ENCODE results near the gene SLC9C1. TPM values are rescaled to one million over a fixed set of nuclear protein-coding genes. Genes with fewer than 3 reads are reported as not detected.

Gene SLC9C1
- total RNA-seq, 1 experiment from 2014 or later = 0.50 TPM

DNA sequence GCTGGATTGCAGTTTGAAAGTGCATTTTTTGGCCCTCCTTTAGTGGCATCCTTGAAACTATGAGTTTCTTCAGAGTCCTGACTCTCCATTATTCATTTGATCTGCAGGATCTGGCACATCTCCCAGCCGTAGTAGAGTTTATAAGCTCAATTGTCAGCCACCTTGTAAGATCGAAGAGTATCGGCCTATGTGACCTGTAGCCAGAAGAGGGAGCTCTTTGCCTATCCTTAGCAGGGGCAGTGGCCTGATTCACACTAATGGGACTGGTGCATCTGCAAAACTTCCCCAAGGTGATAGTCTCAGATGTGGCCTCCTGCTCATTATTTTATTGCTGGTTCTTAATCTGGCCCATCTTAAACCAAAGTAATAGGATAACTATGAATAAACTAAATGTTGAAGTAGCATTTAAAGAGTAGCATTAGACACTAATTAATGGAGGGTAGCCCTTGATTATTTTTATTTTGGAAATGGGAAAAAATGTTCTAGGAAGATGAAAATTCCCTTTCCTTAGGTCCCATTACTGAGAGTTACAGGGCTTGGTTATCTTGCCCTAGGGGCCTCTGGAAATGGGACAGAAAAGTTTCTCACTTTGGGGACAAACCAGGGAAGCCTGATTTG is 182.1 kb downstream of the SLC9C1 start:
- H4K20me1 ChIP-seq (ENCODE audit: control insufficient read depth, insufficient read depth, insufficient read length) = no peaks in the 10 kb centered on the region
- no peak overlapping the region for H2BK20ac ChIP-seq (ENCODE audit: low read depth, low read length, poor library complexity, severe bottlenecking)
- no peak overlapping the region for H3K4me3 Mint-ChIP-seq
- TF ChIP-seq, protein P1, sequence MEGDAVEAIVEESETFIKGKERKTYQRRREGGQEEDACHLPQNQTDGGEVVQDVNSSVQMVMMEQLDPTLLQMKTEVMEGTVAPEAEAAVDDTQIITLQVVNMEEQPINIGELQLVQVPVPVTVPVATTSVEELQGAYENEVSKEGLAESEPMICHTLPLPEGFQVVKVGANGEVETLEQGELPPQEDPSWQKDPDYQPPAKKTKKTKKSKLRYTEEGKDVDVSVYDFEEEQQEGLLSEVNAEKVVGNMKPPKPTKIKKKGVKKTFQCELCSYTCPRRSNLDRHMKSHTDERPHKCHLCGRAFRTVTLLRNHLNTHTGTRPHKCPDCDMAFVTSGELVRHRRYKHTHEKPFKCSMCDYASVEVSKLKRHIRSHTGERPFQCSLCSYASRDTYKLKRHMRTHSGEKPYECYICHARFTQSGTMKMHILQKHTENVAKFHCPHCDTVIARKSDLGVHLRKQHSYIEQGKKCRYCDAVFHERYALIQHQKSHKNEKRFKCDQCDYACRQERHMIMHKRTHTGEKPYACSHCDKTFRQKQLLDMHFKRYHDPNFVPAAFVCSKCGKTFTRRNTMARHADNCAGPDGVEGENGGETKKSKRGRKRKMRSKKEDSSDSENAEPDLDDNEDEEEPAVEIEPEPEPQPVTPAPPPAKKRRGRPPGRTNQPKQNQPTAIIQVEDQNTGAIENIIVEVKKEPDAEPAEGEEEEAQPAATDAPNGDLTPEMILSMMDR (conservative IDR thresholded peaks at IDR 0.05) = peak; percentile 95
- no peaks in the 10 kb centered on the region for H3K23me2 ChIP-seq (ENCODE audit: insufficient read length, low read depth, low read length, poor library complexity, severe bottlenecking)
- no peak overlapping the region for H2BK120ac ChIP-seq (ENCODE audit: low read depth, low read length, poor library complexity, severe bottlenecking)
- no CpG with 5 or more reads among the region's 3 CpGs for WGBS (ENCODE audit: extremely low coverage, insufficient read length, low lambda C conversion rate)
- no peak overlapping the region for H3K27ac ChIP-seq (ENCODE audit: insufficient read length, low read depth, low read length)
- peaks cover 10 to 12% of the 10 kb centered on the region in 2 experiments for H3K4me1 Mint-ChIP-seq
- H3K4me1 ChIP-seq (ENCODE audit: insufficient read depth, low read length) = no peaks in the 10 kb centered on the region
- H3K4me2 ChIP-seq (ENCODE audit: insufficient read depth, insufficient read length, low read length) = no peak overlapping the region
- H4K8ac ChIP-seq (replicated peaks; ENCODE audit: insufficient read length, low read depth, low read length) = no peak overlapping the region
- no peak overlapping the region for H3K9ac ChIP-seq (ENCODE audit: extremely low read depth, insufficient read length, low read length)
- no peaks in the 10 kb centered on the region for H3K9me3 Mint-ChIP-seq
- H3K9me3 ChIP-seq (ENCODE audit: control insufficient read depth, low read depth, low read length) = no peaks in the 10 kb centered on the region
- H4K5ac ChIP-seq (ENCODE audit: insufficient read length, low read depth, low read length) = no peak overlapping the region
- H3K18ac ChIP-seq (ENCODE audit: insufficient read length, low read depth, low read length) = no peak overlapping the region
- H2BK5ac ChIP-seq (ENCODE audit: insufficient read length, low read length) = no peak overlapping the region
- no peak overlapping the region for H3K23ac ChIP-seq (ENCODE audit: insufficient read length, low read depth, low read length)
- H3K56ac ChIP-seq (ENCODE audit: insufficient read length, low read depth, low read length) = no peak overlapping the region
- H2AFZ ChIP-seq (ENCODE audit: low read length) = no peak overlapping the region
- H3T11ph ChIP-seq (ENCODE audit: low read length) = no peak overlapping the region
- no peak overlapping the region for H2BK12ac ChIP-seq (ENCODE audit: insufficient read length, low read depth, low read length)
- no peak overlapping the region for H3K27ac Mint-ChIP-seq
- H2AK5ac ChIP-seq (ENCODE audit: insufficient read length, low read length) = no peak overlapping the region
- no peaks in the 10 kb centered on the region for H3K27me3 ChIP-seq (ENCODE audit: insufficient read depth, low read length)
- no peak overlapping the region for H4K91ac ChIP-seq (ENCODE audit: insufficient read length, low read depth, low read length)
- H3K36me3 Mint-ChIP-seq (ENCODE audit: insufficient read depth in 1 of 3, low read depth in 3 of 3) = peaks cover 10 to 20% (median 14%) of the 10 kb centered on the region in 3 experiments; a peak in 5 of 7 replicates
- H3K79me1 ChIP-seq (ENCODE audit: insufficient read depth, low read depth, low read length, poor library complexity, severe bottlenecking) = no peaks in the 10 kb centered on the region
- no peaks in the 10 kb centered on the region for H3K79me2 ChIP-seq (ENCODE audit: insufficient read depth, low read length)
- H3K4ac ChIP-seq (ENCODE audit: low read depth, low read length) = no peak overlapping the region
- H3K14ac ChIP-seq (ENCODE audit: insufficient read depth, low read length) = no peak overlapping the region
- no peaks in the 10 kb centered on the region for H3K27me3 Mint-ChIP-seq (ENCODE audit: low read depth)
- no peak overlapping the region for H2BK15ac ChIP-seq (ENCODE audit: low read depth, low read length)
- DNase-seq = peak; percentile 71
